BJ (cell line): Measurements from ENCODE around the gene HRH2. TPM values are rescaled to one million over a fixed set of nuclear protein-coding genes. Genes with fewer than 3 reads are reported as not detected.

Experiments used
- CTCF ChIA-PET: fragments of 350-600 bp; formaldehyde crosslinking; extraction: SDS; loops from one replicate; lab custom pipeline; 2021; ENCODE audit warnings: antibody characterized with exemption, inconsistent platforms; lab: Yijun Ruan, JAX
- POLR2A ChIA-PET: fragments of 300-600 bp; sonication (Branson Sonifier 250); formaldehyde crosslinking; extraction: SDS; loops from one replicate; lab custom pipeline; 2021; ENCODE audit warnings: antibody characterized with exemption; lab: Charles Lee
- DNase-seq: peaks from one replicate; pipeline ENCODE4 v3.0.0-alpha.2; 2011; ENCODE audit warnings: low read depth
- H3K27me3 ChIP-seq: 2 replicates; pipeline ENCODE4 v1.6.0; 2011; ENCODE audit warnings: low read length; ENCODE audit not compliant: control insufficient read depth, insufficient read depth
- H3K36me3 ChIP-seq: 2 replicates; pipeline ENCODE4 v1.5.1; 2011; ENCODE audit warnings: low read length; ENCODE audit not compliant: control insufficient read depth, insufficient read depth
- H3K4me3 ChIP-seq: 2 replicates; pipeline ENCODE4 v1.5.1; 2011; ENCODE audit warnings: low read depth, mild to moderate bottlenecking, control low read depth, low read length
- CTCF ChIP-seq: IDR thresholded peaks from 2 replicates; pipeline ENCODE4 v1.5.1; 2011; ENCODE audit warnings: low read depth, mild to moderate bottlenecking, control low read depth, inconsistent platforms, low read length, moderate library complexity; ENCODE audit not compliant: insufficient read depth
- polyA plus RNA-seq: library from polyadenylated mRNA; depleted of rRNA; stranded (reverse); fragments of >200 nt; gene quantifications from 2 replicates; pipeline ENCODE4 v1.2.3, GENCODE V29; 2011

Gene HRH2
- polyA plus RNA-seq, 1 experiment: not detected

- CTCF ChIA-PET: no interaction called here
- POLR2A ChIA-PET: no interaction called here
- TF ChIP-seq CTCF: no peak
- Histone ChIP-seq H3K36me3 (no peaks in the 10 kb centered on the region), H3K27me3 (no peaks in the 10 kb centered on the region), H3K4me3 (no peak overlapping the region)
- no peak for DNase-seq
Observed at GRCh38 chr5:175668006-175668405, 10.1 kb downstream of the HRH2 start.

GRCh38 chr5:175670372-175670771 is 12.5 kb downstream of the HRH2 start:
- no peak for TF ChIP-seq CTCF
- Histone ChIP-seq H3K36me3 (no peaks in the 10 kb centered on the region), H3K27me3 (no peaks in the 10 kb centered on the region), H3K4me3 (no peak overlapping the region)
- CTCF ChIA-PET: no interaction called here
- no peak for DNase-seq
- POLR2A ChIA-PET: no interaction called here

- POLR2A ChIA-PET: no interaction called here
- DNase-seq: no peak
- CTCF ChIA-PET: no interaction called here
Observed at GRCh38 chr5:175671013-175671412, 13.1 kb downstream of the HRH2 start.

GRCh38 chr5:175672976-175673648 is 15.2 kb downstream of the HRH2 start:
- no peak for DNase-seq
- no peak overlapping the region for H3K4me3 ChIP-seq
- no peaks in the 10 kb centered on the region for H3K36me3 ChIP-seq
- no peak for TF ChIP-seq CTCF
- no peaks in the 10 kb centered on the region for H3K27me3 ChIP-seq
- POLR2A ChIA-PET: no interaction called here
- CTCF ChIA-PET: no interaction called here

More at GRCh38 chr5:175671013-175671412, 13.1 kb downstream of the HRH2 start:
- H3K4me3 ChIP-seq: no peak overlapping the region
- no peaks in the 10 kb centered on the region for H3K27me3 ChIP-seq
- no peak for TF ChIP-seq CTCF
- H3K36me3 ChIP-seq: no peaks in the 10 kb centered on the region

GRCh38 chr5:175674731-175675346 is 17.0 kb downstream of the HRH2 start:
- POLR2A ChIA-PET: interaction anchor here (0.6 kb wide), 1 partner anchor 611 kb away, joined by 3 read pairs; no protein-coding TSS in a partner anchor
- TF ChIP-seq CTCF: no peak
- CTCF ChIA-PET: no interaction called here
- DNase-seq: no peak
- Histone ChIP-seq H3K4me3 (no peak overlapping the region), H3K36me3 (no peaks in the 10 kb centered on the region), H3K27me3 (no peaks in the 10 kb centered on the region)
